ENCODE data around the gene NR4A1.

Gene NR4A1

GRCh38 chr12:52059582-52060497 is 8.6 kb downstream of the NR4A1 start:
- DNase-seq, result no peak

- no peak for DNase-seq
Observed at GRCh38 chr12:52060498-52061177, 9.4 kb downstream of the NR4A1 start.

- DNase-seq, result no peak
Observed at GRCh38 chr12:52061470-52062166, 10.4 kb downstream of the NR4A1 start.

GRCh38 chr12:52062167-52063081 is 11.2 kb downstream of the NR4A1 start:
- DNase-seq, result no peak

- DNase-seq, result no peak
Observed at GRCh38 chr12:52063082-52063924, 12.1 kb downstream of the NR4A1 start.

- no peak for DNase-seq
Observed at GRCh38 chr12:52063981-52064649, 12.9 kb downstream of the NR4A1 start.

GRCh38 chr12:52066346-52067080 is 15.3 kb downstream of the NR4A1 start:
- no peak for DNase-seq

GRCh38 chr12:52067081-52067374 is 15.8 kb downstream of the NR4A1 start:
- DNase-seq, result no peak

GRCh38 chr12:52069327-52070184 is 18.3 kb downstream of the NR4A1 start, which contains the start of gene ATG101:
TSS of gene ATG101 (plus strand) at chr12:52069978. CDS start at chr12:52073651, 3,673 bp downstream.
- DNase-seq, result peak; percentile 79

GRCh38 chr12:52070185-52070925 is 19.1 kb downstream of the NR4A1 start:
- DNase-seq, result no peak

GRCh38 chr12:52073531-52074381 is 22.5 kb downstream of the NR4A1 start:
- DNase-seq, result no peak

GRCh38 chr12:52074971-52075724 is 23.9 kb downstream of the NR4A1 start:
- DNase-seq, result no peak

- DNase-seq, result no peak
Observed at GRCh38 chr12:52076811-52077210, 25.6 kb downstream of the NR4A1 start.

- DNase-seq, result no peak
Observed at GRCh38 chr12:52078276-52078675, 27.0 kb downstream of the NR4A1 start.

GRCh38 chr12:52079576-52080402 is 28.5 kb downstream of the NR4A1 start, which contains the start of gene SMIM41:
TSS of gene SMIM41 (plus strand) at chr12:52079704. CDS start at chr12:52079780, 76 bp downstream.
- no peak for DNase-seq

All from activated T-cell treated with anti-CD3 and anti-CD28 coated beads for 4 hours (primary cell).